Stomach smooth muscle (tissue), 2 donors: Measurements from ENCODE around the gene USP33.
"Not testable (repeated sequence)": the region's sequence is repeated elsewhere in the genome, so short reads cannot be mapped to it uniquely, and the experiment has no call there.

Source experiments
- H3K27ac ChIP-seq: one replicate; pipeline ENCODE4 v1.7.0; 2013; ENCODE audit warnings: mild to moderate bottlenecking, low read length, inconsistent platforms
- H3K27me3 ChIP-seq, 2 donors: one replicate each; pipeline ENCODE4 v1.7.0; 2013; ENCODE audit warnings: low read length in 2 of 2; ENCODE audit not compliant: insufficient read depth in 2 of 2, control insufficient read depth in 1 of 2
- H3K36me3 ChIP-seq, 2 donors: one replicate each; pipeline ENCODE4 v1.7.0; 2013; ENCODE audit warnings: low read length in 2 of 2; ENCODE audit not compliant: control insufficient read depth in 2 of 2, insufficient read depth in 2 of 2
- H3K4me1 ChIP-seq: one replicate; pipeline ENCODE4 v1.7.0; 2013; ENCODE audit warnings: low read length; ENCODE audit not compliant: control insufficient read depth, insufficient read depth
- H3K4me3 ChIP-seq, 2 donors: one replicate each; pipeline ENCODE4 v1.7.0; 2013; ENCODE audit warnings: low read length in 2 of 2
- H3K9ac ChIP-seq, 2 donors: one replicate each; pipeline ENCODE4 v1.7.0; 2013; ENCODE audit warnings: low read length in 2 of 2, mild to moderate bottlenecking in 1 of 2
- H3K9me3 ChIP-seq, 2 donors: one replicate each; pipeline ENCODE4 v1.7.0; 2013; ENCODE audit warnings: low read length in 2 of 2; ENCODE audit not compliant: control insufficient read depth in 2 of 2
- donor health status: healthy.
- donor health status: Pancreatic carcinoma.

Gene USP33

GRCh38 chr1:77649127-77649526 lies 110.5 kb downstream of the USP33 start:
- H3K4me3 ChIP-seq: no peak overlapping the region
- no peaks in the 10 kb centered on the region for H3K4me1 ChIP-seq
- no peak overlapping the region for H3K27ac ChIP-seq
- no peak overlapping the region for H3K9ac ChIP-seq
- H3K36me3 ChIP-seq: peaks cover 5 to 6% of the 10 kb centered on the region in 2 donors
- H3K9me3 ChIP-seq: peaks cover 3 to 11% of the 10 kb centered on the region in 2 donors
- no peaks in the 10 kb centered on the region for H3K27me3 ChIP-seq

- not testable (repeated sequence) for H3K36me3 ChIP-seq, H3K27ac ChIP-seq, H3K27me3 ChIP-seq, H3K4me1 ChIP-seq, H3K9ac ChIP-seq, H3K4me3 ChIP-seq
- peaks cover 3 to 10% of the 10 kb centered on the region in 2 donors for H3K9me3 ChIP-seq
Measured at GRCh38 chr1:77646224-77646623, 113.4 kb downstream of the USP33 start.
